Naive thymus-derived CD4-positive, alpha-beta T cell (primary cell): ENCODE measurements around the gene TEX22. TPM values are rescaled to one million over a fixed set of nuclear protein-coding genes. Genes with fewer than 3 reads are reported as not detected.

ENCODE experiments used
- ATAC-seq: fragments of 150-1000 bp; cut with Tn5 transposase; 2 replicates; pipeline ENCODE4 v1.10.0; 2021; ENCODE audit warnings: mild to moderate bottlenecking, moderate library complexity
- CTCF ChIA-PET: fragments of 350-600 bp; sonication (Branson Sonifier 250); formaldehyde crosslinking; loops from one replicate; lab custom pipeline; 2021; ENCODE audit warnings: antibody characterized with exemption; lab: Charles Lee
- POLR2A ChIA-PET: fragments of 350-600 bp; sonication (Branson Sonifier 250); formaldehyde crosslinking; loops from one replicate; lab custom pipeline; 2021; ENCODE audit warnings: antibody characterized with exemption, inconsistent platforms; lab: Charles Lee
- DNase-seq, 9 donors: peaks; one replicate each; pipeline versions ENCODE4 v3.0.0 to v3.0.0-alpha.2; 2020 to 2022; ENCODE audit warnings: mixed read lengths in 1 of 9
- H3K27ac ChIP-seq: one replicate; pipeline ENCODE4 v1.7.0; 2013; ENCODE audit warnings: mild to moderate bottlenecking, low read depth, low read length, moderate library complexity
- H3K27me3 ChIP-seq, 2 donors: one replicate each; pipeline ENCODE4 v1.7.0; 2013; ENCODE audit warnings: low read length in 2 of 2, mild to moderate bottlenecking in 2 of 2, moderate library complexity in 2 of 2; ENCODE audit not compliant: control insufficient read depth in 2 of 2, insufficient read depth in 2 of 2
- H3K36me3 ChIP-seq, 3 experiments: 1 replicate in 2 of 3; 2 replicates in 1 of 3; pipeline ENCODE4 v1.7.0; 2013; ENCODE audit warnings: low read length in 3 of 3, mild to moderate bottlenecking in 3 of 3, moderate library complexity in 1 of 3; ENCODE audit not compliant: insufficient read depth in 3 of 3, control insufficient read depth in 2 of 3
- H3K4me1 ChIP-seq, 2 donors: one replicate each; pipeline ENCODE4 v1.7.0; 2013; ENCODE audit warnings: low read length in 2 of 2, mild to moderate bottlenecking in 2 of 2, moderate library complexity in 1 of 2; ENCODE audit not compliant: control insufficient read depth in 2 of 2, insufficient read depth in 2 of 2
- H3K4me3 ChIP-seq: 2 replicates; pipeline ENCODE4 v1.7.0; 2013; ENCODE audit warnings: mild to moderate bottlenecking, low read length
- H3K9me3 ChIP-seq, 3 experiments: 1 replicate in 2 of 3; 2 replicates in 1 of 3; pipeline ENCODE4 v1.7.0; 2013; ENCODE audit warnings: low read length in 3 of 3; ENCODE audit not compliant: control insufficient read depth in 2 of 3
- H3K27ac Mint-ChIP-seq, 9 donors: one replicate each; pipeline ENCODE4 v1.8.0; 2020 to 2022; ENCODE audit warnings: mixed read lengths in 9 of 9, mild to moderate bottlenecking in 8 of 9, moderate library complexity in 5 of 9, inconsistent platforms in 2 of 9
- H3K27me3 Mint-ChIP-seq, 5 donors: one replicate each; pipeline ENCODE4 v1.8.0; 2021 to 2022; ENCODE audit warnings: mixed read lengths in 5 of 5, mild to moderate bottlenecking in 1 of 5
- H3K36me3 Mint-ChIP-seq, 5 donors: one replicate each; pipeline ENCODE4 v1.8.0; 2020 to 2022; ENCODE audit warnings: mixed read lengths in 5 of 5, mild to moderate bottlenecking in 3 of 5, inconsistent platforms in 1 of 5
- H3K4me1 Mint-ChIP-seq, 7 donors: one replicate each; pipeline ENCODE4 v1.8.0; 2020 to 2022; ENCODE audit warnings: mixed read lengths in 7 of 7, mild to moderate bottlenecking in 3 of 7, inconsistent platforms in 1 of 7
- H3K4me3 Mint-ChIP-seq, 10 donors: one replicate each; pipeline ENCODE4 v1.8.0; 2020 to 2022; ENCODE audit warnings: mild to moderate bottlenecking in 10 of 10, mixed read lengths in 10 of 10, moderate library complexity in 6 of 10, inconsistent platforms in 2 of 10
- H3K9me3 Mint-ChIP-seq, 11 donors: one replicate each; pipeline ENCODE4 v1.8.0; 2020 to 2022; ENCODE audit warnings: mixed read lengths in 11 of 11, mild to moderate bottlenecking in 4 of 11, inconsistent platforms in 1 of 11, moderate library complexity in 1 of 11
- intact Hi-C, 2 donors: fragments of 100-400 bp; cut with micrococcal nuclease; formaldehyde crosslinking; loops; one replicate each; pipeline ENCODE4 v1.15.1; 2023
- polyA plus RNA-seq, 2 donors: library from polyadenylated mRNA; unstranded; fragments of 300-500 nt; fragmentation: Illumina TruSeq; gene quantifications; one replicate each; pipeline ENCODE4 v1.2.3, GENCODE V29; 2021
- total RNA-seq, 6 experiments: library from RNA in 5 of 6; stranded (reverse) in 5 of 6; gene quantifications; 1 replicate in 5 of 6; 2 replicates in 1 of 6; pipeline ENCODE4 v1.2.3 and lab custom pipeline; 2021 to 2026

TEX22 gene
- total and polyA plus RNA-seq, 7 experiments from 2014 or later = 0.21 to 10.5 (median 2.4) TPM

GRCh38 chr14:105423488-105424195 is 25.3 kb downstream of the TEX22 start:
- Mint-ChIP-seq H3K4me1 (peaks cover 17 to 43% (median 31%) of the 10 kb centered on the region in 7 donors), H3K27me3 (no peaks in the 10 kb centered on the region), H3K4me3 (peak overlapping the region in 1 of 10 donors; percentile 73), H3K27ac (peak overlapping the region in 3 of 9 donors; percentile 27 to 60 (median 33)), H3K36me3 (peaks cover 0 to 18% (median 12%) of the 10 kb centered on the region in 5 donors), H3K9me3 (peaks cover 0 to 4% (median 0%) of the 10 kb centered on the region in 11 donors)
- no peak for DNase-seq
- intact Hi-C loops = no loop called here
- no peaks in the 10 kb centered on the region for H3K27me3 ChIP-seq
- H3K4me3 ChIP-seq = no peak overlapping the region
- H3K4me1 ChIP-seq = peaks cover 17 to 18% of the 10 kb centered on the region in 2 donors
- ChIA-PET CTCF (no interaction called here), POLR2A (interaction anchor here (0.5 to 0.7 kb wide), 2 partner anchors 11 to 64 kb away, joined by 3 to 4 read pairs; no protein-coding TSS in a partner anchor)
- H3K36me3 ChIP-seq = peaks cover 0 to 19% (median 0%) of the 10 kb centered on the region in 3 experiments
- no peaks in the 10 kb centered on the region for H3K9me3 ChIP-seq
- H3K27ac ChIP-seq = no peak overlapping the region
- ATAC-seq = no peak

- Histone ChIP-seq H3K4me3 (no peak overlapping the region), H3K27me3 (no peaks in the 10 kb centered on the region), H3K36me3 (peaks cover 0 to 19% (median 0%) of the 10 kb centered on the region in 3 experiments), H3K27ac (no peak overlapping the region), H3K9me3 (no peaks in the 10 kb centered on the region), H3K4me1 (peaks cover 13 to 18% of the 10 kb centered on the region in 2 donors)
- no peak overlapping the region for H3K4me3 Mint-ChIP-seq
- H3K36me3 Mint-ChIP-seq = peaks cover 0 to 18% (median 12%) of the 10 kb centered on the region in 5 donors
- CTCF ChIA-PET = no interaction called here
- POLR2A ChIA-PET = no interaction called here
- ATAC-seq = no peak
- intact Hi-C loops = no loop called here
- peaks cover 17 to 41% (median 28%) of the 10 kb centered on the region in 7 donors for H3K4me1 Mint-ChIP-seq
- no peak overlapping the region for H3K27ac Mint-ChIP-seq
- H3K27me3 Mint-ChIP-seq = no peaks in the 10 kb centered on the region
- DNase-seq = no peak
- peaks cover 0 to 4% (median 0%) of the 10 kb centered on the region in 11 donors for H3K9me3 Mint-ChIP-seq
Observed at GRCh38 chr14:105424861-105425260, 26.5 kb downstream of the TEX22 start.

- POLR2A ChIA-PET = no interaction called here
- peaks cover 17 to 43% (median 26%) of the 10 kb centered on the region in 7 donors for H3K4me1 Mint-ChIP-seq
Observed at GRCh38 chr14:105425823-105426247, 27.5 kb downstream of the TEX22 start.

GRCh38 chr14:105426416-105427130 is 28.2 kb downstream of the TEX22 start:
- Mint-ChIP-seq H3K9me3 (peaks cover 0 to 8% (median 2%) of the 10 kb centered on the region in 11 donors), H3K27ac (peak overlapping the region in 3 of 9 donors; percentile 28 to 38 (median 36)), H3K4me1 (peaks cover 11 to 35% (median 20%) of the 10 kb centered on the region in 7 donors), H3K27me3 (no peaks in the 10 kb centered on the region), H3K36me3 (peaks cover 3 to 32% (median 18%) of the 10 kb centered on the region in 5 donors), H3K4me3 (no peak overlapping the region)
- Histone ChIP-seq H3K9me3 (no peaks in the 10 kb centered on the region), H3K27ac (no peak overlapping the region), H3K4me3 (no peak overlapping the region), H3K27me3 (no peaks in the 10 kb centered on the region), H3K4me1 (peaks cover under 1 to 8% of the 10 kb centered on the region in 2 donors), H3K36me3 (peaks cover 0 to 19% (median 0%) of the 10 kb centered on the region in 3 experiments)
- CTCF ChIA-PET = no interaction called here
- DNase-seq (no peak), ATAC-seq (no peak)
- intact Hi-C loops = no loop called here
- POLR2A ChIA-PET = no interaction called here

More at GRCh38 chr14:105425823-105426247, 27.5 kb downstream of the TEX22 start:
- peaks cover 0 to 19% (median 0%) of the 10 kb centered on the region in 3 experiments for H3K36me3 ChIP-seq
- DNase-seq (no peak), ATAC-seq (no peak)
- Mint-ChIP-seq H3K27ac (no peak overlapping the region), H3K36me3 (peaks cover 3 to 28% (median 18%) of the 10 kb centered on the region in 5 donors), H3K27me3 (no peaks in the 10 kb centered on the region), H3K9me3 (peaks cover 0 to 8% (median 0%) of the 10 kb centered on the region in 11 donors), H3K4me3 (no peak overlapping the region)
- peaks cover 7 to 16% of the 10 kb centered on the region in 2 donors for H3K4me1 ChIP-seq
- CTCF ChIA-PET = no interaction called here
- no peak overlapping the region for H3K27ac ChIP-seq
- intact Hi-C loops = no loop called here
- no peak overlapping the region for H3K4me3 ChIP-seq
- no peaks in the 10 kb centered on the region for H3K27me3 ChIP-seq
- no peaks in the 10 kb centered on the region for H3K9me3 ChIP-seq

- peaks cover 3 to 32% (median 18%) of the 10 kb centered on the region in 5 donors for H3K36me3 Mint-ChIP-seq
- Histone ChIP-seq H3K36me3 (peaks cover 0 to 19% (median 0%) of the 10 kb centered on the region in 3 experiments), H3K27ac (no peak overlapping the region), H3K27me3 (no peaks in the 10 kb centered on the region), H3K4me1 (no peaks in the 10 kb centered on the region), H3K4me3 (no peak overlapping the region), H3K9me3 (no peaks in the 10 kb centered on the region)
- H3K9me3 Mint-ChIP-seq = peaks cover 0 to 8% (median 2%) of the 10 kb centered on the region in 11 donors
- H3K27me3 Mint-ChIP-seq = no peaks in the 10 kb centered on the region
- H3K4me1 Mint-ChIP-seq = peaks cover 6 to 27% (median 17%) of the 10 kb centered on the region in 7 donors
- no peak for ATAC-seq
- no peak overlapping the region for H3K4me3 Mint-ChIP-seq
- CTCF ChIA-PET = interaction anchor here (0.7 kb wide), 2 partner anchors 55 to 432 kb away, joined by 3 to 5 read pairs; no protein-coding TSS in a partner anchor
- POLR2A ChIA-PET = interaction anchor here (0.5 to 0.7 kb wide), 2 partner anchors 10 to 423 kb away, joined by 3 to 5 read pairs; no protein-coding TSS in a partner anchor
- intact Hi-C loops = no loop called here
- peak overlapping the region in 1 of 9 donors; percentile 36 for H3K27ac Mint-ChIP-seq
- DNase-seq = no peak
Observed at GRCh38 chr14:105427412-105427811, 29.1 kb downstream of the TEX22 start.

GRCh38 chr14:105427936-105428485 is 29.7 kb downstream of the TEX22 start:
- no peaks in the 10 kb centered on the region for H3K27me3 Mint-ChIP-seq
- no peak for ATAC-seq
- no peaks in the 10 kb centered on the region for H3K9me3 ChIP-seq
- H3K27ac Mint-ChIP-seq = peak overlapping the region in 3 of 9 donors; percentile 40 to 64 (median 62)
- POLR2A ChIA-PET = interaction anchor here (0.7 kb wide), 2 partner anchors 10 to 472 kb away, joined by 3 to 5 read pairs; no protein-coding TSS in a partner anchor
- no peaks in the 10 kb centered on the region for H3K27me3 ChIP-seq
- H3K27ac ChIP-seq = no peak overlapping the region
- no peak overlapping the region for H3K4me3 ChIP-seq
- no peaks in the 10 kb centered on the region for H3K4me1 ChIP-seq
- CTCF ChIA-PET = interaction anchor here (0.7 kb wide), 2 partner anchors 56 to 432 kb away, joined by 3 to 5 read pairs; no protein-coding TSS in a partner anchor
- H3K9me3 Mint-ChIP-seq = peaks cover 0 to 8% (median 2%) of the 10 kb centered on the region in 11 donors
- no peak overlapping the region for H3K4me3 Mint-ChIP-seq
- H3K36me3 Mint-ChIP-seq = peaks cover 3 to 32% (median 18%) of the 10 kb centered on the region in 5 donors
- peaks cover 6 to 22% (median 12%) of the 10 kb centered on the region in 7 donors for H3K4me1 Mint-ChIP-seq
- H3K36me3 ChIP-seq = peaks cover 0 to 19% (median 0%) of the 10 kb centered on the region in 3 experiments
- no peak for DNase-seq
- intact Hi-C loops = no loop called here
